Neural progenitor cell (in vitro differentiated cells): Measurements from ENCODE around the gene ADCK1. TPM values are rescaled to one million over a fixed set of nuclear protein-coding genes. Genes with fewer than 3 reads are reported as not detected.

Experiments
- DNase-seq: peaks from one replicate; pipeline ENCODE4 v3.0.0-alpha.2; 2016; ENCODE audit warnings: low spot score
- H2AFZ ChIP-seq: fragments of 200-600 bp; sonication (generic); replicated peaks from 2 replicates; pipeline ENCODE4 v1.6.1; 2016; ENCODE audit warnings: antibody characterized with exemption
- H3F3A ChIP-seq: fragments of 200-600 bp; sonication (generic); 2 replicates; pipeline ENCODE4 v1.6.1; 2016; ENCODE audit warnings: antibody characterized with exemption, low read depth
- H3K27ac ChIP-seq: fragments of 200-600 bp; sonication (generic); 2 replicates; pipeline ENCODE4 v1.5.1; 2016; ENCODE audit warnings: mild to moderate bottlenecking
- H3K27me3 ChIP-seq: fragments of 200-600 bp; sonication (generic); 2 replicates; pipeline ENCODE4 v1.6.1; 2016; ENCODE audit warnings: mild to moderate bottlenecking, moderate library complexity
- H3K36me3 ChIP-seq: fragments of 200-600 bp; sonication (generic); 2 replicates; pipeline ENCODE4 v1.5.1; 2016
- H3K4me1 ChIP-seq: fragments of 200-600 bp; sonication (generic); 2 replicates; pipeline ENCODE4 v1.6.1; 2016; ENCODE audit warnings: mixed run types
- H3K4me2 ChIP-seq: fragments of 200-600 bp; sonication (generic); 2 replicates; pipeline ENCODE4 v1.6.1; 2016
- H3K4me3 ChIP-seq: fragments of 200-600 bp; sonication (generic); 2 replicates; pipeline ENCODE4 v1.5.1; 2016
- H3K79me2 ChIP-seq: fragments of 200-600 bp; sonication (generic); 2 replicates; pipeline ENCODE4 v1.6.1; 2016; ENCODE audit warnings: low read depth
- H3K9ac ChIP-seq: fragments of 200-600 bp; sonication (generic); 2 replicates; pipeline ENCODE4 v1.6.1; 2016
- H3K9me3 ChIP-seq: fragments of 200-600 bp; sonication (generic); 2 replicates; pipeline ENCODE4 v1.5.1; 2016; ENCODE audit warnings: low read depth
- H4K20me1 ChIP-seq: fragments of 200-600 bp; sonication (generic); 2 replicates; pipeline ENCODE4 v1.6.1; 2016; ENCODE audit warnings: low read depth
- H3K27ac Mint-ChIP-seq: 3 replicates; pipeline ENCODE4 v1.8.0; 2021; ENCODE audit warnings: mixed read lengths
- H3K27me3 Mint-ChIP-seq: 2 replicates; pipeline ENCODE4 v1.8.0; 2022; ENCODE audit warnings: low read depth, mild to moderate bottlenecking, inconsistent platforms, moderate library complexity, mixed read lengths; ENCODE audit not compliant: insufficient read depth
- H3K36me3 Mint-ChIP-seq: 3 replicates; pipeline ENCODE4 v1.8.0; 2021; ENCODE audit warnings: mixed read lengths
- H3K4me1 Mint-ChIP-seq: 3 replicates; pipeline ENCODE4 v1.8.0; 2021; ENCODE audit warnings: mixed read lengths
- H3K4me3 Mint-ChIP-seq: 3 replicates; pipeline ENCODE4 v1.8.0; 2021; ENCODE audit warnings: mild to moderate bottlenecking, moderate library complexity, mixed read lengths
- H3K9me3 Mint-ChIP-seq: 3 replicates; pipeline ENCODE4 v1.8.0; 2020; ENCODE audit warnings: mixed read lengths
- CTCF ChIP-seq: fragments of 200-600 bp; sonication (generic); IDR thresholded peaks from 2 replicates; pipeline ENCODE4 v1.5.1; 2017; ENCODE audit warnings: antibody characterized with exemption, mild to moderate bottlenecking
- EZH2 ChIP-seq: fragments of 200-600 bp; sonication (generic); IDR thresholded peaks from 2 replicates; pipeline ENCODE4 v1.6.1; 2017; ENCODE audit warnings: antibody characterized with exemption, mild to moderate bottlenecking, moderate library complexity
- EZH2phosphoT487 ChIP-seq: fragments of 200-600 bp; sonication (generic); IDR thresholded peaks from 2 replicates; pipeline ENCODE4 v1.6.1; 2017; ENCODE audit warnings: antibody characterized with exemption
- total RNA-seq: library from RNA; depleted of rRNA; stranded (reverse); fragments of >200 nt; gene quantifications from 2 replicates; pipeline ENCODE4 v1.2.3, GENCODE V29; 2015; ENCODE audit warnings: low replicate concordance

ADCK1 gene
- total RNA-seq, 1 donor from 2014 or later, result 1.6 TPM

GRCh38 chr14:77870646-77871045, 70.7 kb downstream of the ADCK1 start:
- peaks cover 3% of the 10 kb centered on the region for H3K36me3 Mint-ChIP-seq
- Histone ChIP-seq H3F3A (no peaks in the 10 kb centered on the region), H3K36me3 (no peaks in the 10 kb centered on the region), H4K20me1 (no peaks in the 10 kb centered on the region), H3K79me2 (no peaks in the 10 kb centered on the region), H3K4me1 (no peaks in the 10 kb centered on the region), H2AFZ (no peak overlapping the region), H3K27me3 (no peaks in the 10 kb centered on the region), H3K9me3 (no peaks in the 10 kb centered on the region), H3K4me3 (no peak overlapping the region), H3K9ac (no peak overlapping the region), H3K4me2 (no peak overlapping the region), H3K27ac (no peak overlapping the region)
- H3K27me3 Mint-ChIP-seq, result no peaks in the 10 kb centered on the region
- peaks cover 5% of the 10 kb centered on the region for H3K4me1 Mint-ChIP-seq
- H3K27ac Mint-ChIP-seq, result no peak overlapping the region
- peaks cover 2% of the 10 kb centered on the region for H3K9me3 Mint-ChIP-seq
- no peak for DNase-seq
- TF ChIP-seq EZH2, result no peak
- no peak for TF ChIP-seq EZH2phosphoT487
- TF ChIP-seq CTCF, result no peak
- no peak overlapping the region for H3K4me3 Mint-ChIP-seq

- Histone ChIP-seq H3K4me1 (no peaks in the 10 kb centered on the region), H4K20me1 (no peaks in the 10 kb centered on the region), H3K9ac (no peak overlapping the region), H3F3A (no peaks in the 10 kb centered on the region), H3K4me2 (no peak overlapping the region), H3K4me3 (no peak overlapping the region), H3K9me3 (no peaks in the 10 kb centered on the region), H3K79me2 (no peaks in the 10 kb centered on the region), H2AFZ (no peak overlapping the region), H3K27ac (no peak overlapping the region), H3K27me3 (no peaks in the 10 kb centered on the region), H3K36me3 (no peaks in the 10 kb centered on the region)
- no peak for DNase-seq
- Mint-ChIP-seq H3K9me3 (no peaks in the 10 kb centered on the region), H3K4me3 (no peak overlapping the region), H3K27me3 (no peaks in the 10 kb centered on the region), H3K27ac (no peak overlapping the region), H3K36me3 (peaks cover 4% of the 10 kb centered on the region), H3K4me1 (peaks cover 5% of the 10 kb centered on the region)
- no peak for TF ChIP-seq CTCF
- TF ChIP-seq EZH2phosphoT487, result no peak
- no peak for TF ChIP-seq EZH2
Measured at GRCh38 chr14:77872152-77872551, 72.2 kb downstream of the ADCK1 start.

- TF ChIP-seq CTCF, result no peak
- TF ChIP-seq EZH2phosphoT487, result no peak
- no peak for TF ChIP-seq EZH2
- peaks cover 5% of the 10 kb centered on the region for H3K4me1 Mint-ChIP-seq
- peaks cover 4% of the 10 kb centered on the region for H3K36me3 Mint-ChIP-seq
Measured at GRCh38 chr14:77872983-77873382, 73.1 kb downstream of the ADCK1 start.

More at GRCh38 chr14:77872983-77873382, 73.1 kb downstream of the ADCK1 start:
- Histone ChIP-seq H4K20me1 (no peaks in the 10 kb centered on the region), H3K79me2 (no peaks in the 10 kb centered on the region), H2AFZ (no peak overlapping the region), H3F3A (no peaks in the 10 kb centered on the region), H3K27me3 (no peaks in the 10 kb centered on the region), H3K36me3 (no peaks in the 10 kb centered on the region), H3K9me3 (no peaks in the 10 kb centered on the region), H3K4me3 (no peak overlapping the region), H3K9ac (no peak overlapping the region), H3K4me2 (no peak overlapping the region), H3K27ac (no peak overlapping the region), H3K4me1 (no peaks in the 10 kb centered on the region)
- Mint-ChIP-seq H3K27me3 (no peaks in the 10 kb centered on the region), H3K27ac (no peak overlapping the region), H3K4me3 (no peak overlapping the region), H3K9me3 (no peaks in the 10 kb centered on the region)
- DNase-seq, result no peak
